Stimulated activated naive CD8-positive, alpha-beta T cell treated with anti-CD3 and anti-CD28 coated beads, Interleukin-15, Interleukin-2, amounts not matched to agents 100 ng/mL and 50 ng/mL, for 24 hours (primary cell): Measurements from ENCODE around the gene TBC1D10A.

ENCODE experiments used
- H3K27ac Mint-ChIP-seq: one replicate; pipeline ENCODE4 v1.8.0; 2021; ENCODE audit warnings: mild to moderate bottlenecking, mixed read lengths
- H3K27me3 Mint-ChIP-seq: one replicate; pipeline ENCODE4 v1.8.0; 2021; ENCODE audit warnings: mixed read lengths
- H3K36me3 Mint-ChIP-seq: one replicate; pipeline ENCODE4 v1.8.0; 2021; ENCODE audit warnings: low read depth, mixed read lengths
- H3K4me1 Mint-ChIP-seq: one replicate; pipeline ENCODE4 v1.8.0; 2021; ENCODE audit warnings: low read depth, mixed read lengths
- H3K4me3 Mint-ChIP-seq: one replicate; pipeline ENCODE4 v1.8.0; 2021; ENCODE audit warnings: mild to moderate bottlenecking, mixed read lengths
- H3K9me3 Mint-ChIP-seq: one replicate; pipeline ENCODE4 v1.8.0; 2021; ENCODE audit warnings: mixed read lengths

Gene TBC1D10A

GRCh38 chr22:30282616-30283046 lies 44.1 kb downstream of the TBC1D10A start:
- H3K27me3 Mint-ChIP-seq, result peaks cover 3% of the 10 kb centered on the region
- no peak overlapping the region for H3K4me3 Mint-ChIP-seq
- H3K4me1 Mint-ChIP-seq, result peaks cover 15% of the 10 kb centered on the region
- no peak overlapping the region for H3K27ac Mint-ChIP-seq
- H3K9me3 Mint-ChIP-seq, result no peaks in the 10 kb centered on the region
- H3K36me3 Mint-ChIP-seq, result no peaks in the 10 kb centered on the region

GRCh38 chr22:30280505-30280904 lies 46.2 kb downstream of the TBC1D10A start:
- H3K4me3 Mint-ChIP-seq, result no peak overlapping the region
- H3K27ac Mint-ChIP-seq, result no peak overlapping the region
- peaks cover 31% of the 10 kb centered on the region for H3K4me1 Mint-ChIP-seq
- no peaks in the 10 kb centered on the region for H3K9me3 Mint-ChIP-seq
- peaks cover 3% of the 10 kb centered on the region for H3K27me3 Mint-ChIP-seq
- H3K36me3 Mint-ChIP-seq, result no peaks in the 10 kb centered on the region

GRCh38 chr22:30279932-30280331 lies 46.8 kb downstream of the TBC1D10A start:
- H3K4me3 Mint-ChIP-seq, result no peak overlapping the region
- H3K4me1 Mint-ChIP-seq, result peaks cover 36% of the 10 kb centered on the region
- H3K9me3 Mint-ChIP-seq, result no peaks in the 10 kb centered on the region
- peaks cover 3% of the 10 kb centered on the region for H3K27me3 Mint-ChIP-seq
- H3K27ac Mint-ChIP-seq, result no peak overlapping the region
- no peaks in the 10 kb centered on the region for H3K36me3 Mint-ChIP-seq

- Mint-ChIP-seq H3K4me1 (peaks cover 42% of the 10 kb centered on the region), H3K9me3 (no peaks in the 10 kb centered on the region), H3K27ac (no peak overlapping the region), H3K36me3 (no peaks in the 10 kb centered on the region), H3K27me3 (peaks cover 3% of the 10 kb centered on the region), H3K4me3 (no peak overlapping the region)
Measured at GRCh38 chr22:30279046-30279788, 47.5 kb downstream of the TBC1D10A start.

- Mint-ChIP-seq H3K27ac (no peak overlapping the region), H3K27me3 (peaks cover 3% of the 10 kb centered on the region)
Measured at GRCh38 chr22:30277547-30278344, 49.0 kb downstream of the TBC1D10A start.

GRCh38 chr22:30276039-30276438 lies 50.7 kb downstream of the TBC1D10A start:
- H3K4me3 Mint-ChIP-seq, result no peak overlapping the region
- peaks cover 37% of the 10 kb centered on the region for H3K4me1 Mint-ChIP-seq
- no peaks in the 10 kb centered on the region for H3K9me3 Mint-ChIP-seq
- peak overlapping the region; percentile 53 for H3K27ac Mint-ChIP-seq
- peaks cover 3% of the 10 kb centered on the region for H3K27me3 Mint-ChIP-seq
- H3K36me3 Mint-ChIP-seq, result peaks cover 5% of the 10 kb centered on the region

More at GRCh38 chr22:30277547-30278344, 49.0 kb downstream of the TBC1D10A start:
- no peaks in the 10 kb centered on the region for H3K36me3 Mint-ChIP-seq
- peaks cover 37% of the 10 kb centered on the region for H3K4me1 Mint-ChIP-seq
- H3K4me3 Mint-ChIP-seq, result no peak overlapping the region
- H3K9me3 Mint-ChIP-seq, result no peaks in the 10 kb centered on the region

- H3K36me3 Mint-ChIP-seq, result peaks cover 7% of the 10 kb centered on the region
- no peaks in the 10 kb centered on the region for H3K9me3 Mint-ChIP-seq
- peak overlapping the region; percentile 53 for H3K27ac Mint-ChIP-seq
- peaks cover 3% of the 10 kb centered on the region for H3K27me3 Mint-ChIP-seq
- peaks cover 37% of the 10 kb centered on the region for H3K4me1 Mint-ChIP-seq
- H3K4me3 Mint-ChIP-seq, result no peak overlapping the region
Measured at GRCh38 chr22:30275625-30276024, 51.1 kb downstream of the TBC1D10A start.

- Mint-ChIP-seq H3K27me3 (peaks cover 3% of the 10 kb centered on the region), H3K36me3 (peaks cover 14% of the 10 kb centered on the region), H3K9me3 (no peaks in the 10 kb centered on the region), H3K27ac (no peak overlapping the region), H3K4me3 (no peak overlapping the region), H3K4me1 (peaks cover 37% of the 10 kb centered on the region)
Measured at GRCh38 chr22:30274437-30274812, 52.3 kb downstream of the TBC1D10A start.

GRCh38 chr22:30273711-30274436 lies 52.9 kb downstream of the TBC1D10A start:
- H3K36me3 Mint-ChIP-seq, result peaks cover 20% of the 10 kb centered on the region
- no peak overlapping the region for H3K27ac Mint-ChIP-seq
- H3K4me3 Mint-ChIP-seq, result no peak overlapping the region
- peaks cover 2% of the 10 kb centered on the region for H3K27me3 Mint-ChIP-seq
- H3K4me1 Mint-ChIP-seq, result peaks cover 35% of the 10 kb centered on the region
- H3K9me3 Mint-ChIP-seq, result no peaks in the 10 kb centered on the region

GRCh38 chr22:30272781-30273601 lies 53.8 kb downstream of the TBC1D10A start:
- Mint-ChIP-seq H3K4me3 (no peak overlapping the region), H3K4me1 (peaks cover 42% of the 10 kb centered on the region), H3K27ac (no peak overlapping the region), H3K36me3 (peaks cover 26% of the 10 kb centered on the region), H3K9me3 (no peaks in the 10 kb centered on the region), H3K27me3 (no peaks in the 10 kb centered on the region)

GRCh38 chr22:30270832-30271231 lies 55.9 kb downstream of the TBC1D10A start:
- no peaks in the 10 kb centered on the region for H3K27me3 Mint-ChIP-seq
- H3K4me3 Mint-ChIP-seq, result no peak overlapping the region
- H3K9me3 Mint-ChIP-seq, result no peaks in the 10 kb centered on the region
- no peak overlapping the region for H3K27ac Mint-ChIP-seq
- peaks cover 31% of the 10 kb centered on the region for H3K36me3 Mint-ChIP-seq
- peaks cover 36% of the 10 kb centered on the region for H3K4me1 Mint-ChIP-seq

- Mint-ChIP-seq H3K27ac (peak overlapping the region; percentile 98), H3K9me3 (no peaks in the 10 kb centered on the region), H3K4me3 (peak overlapping the region; percentile 89), H3K36me3 (peaks cover 41% of the 10 kb centered on the region), H3K27me3 (no peaks in the 10 kb centered on the region), H3K4me1 (peaks cover 40% of the 10 kb centered on the region)
Measured at GRCh38 chr22:30268331-30268730, 58.4 kb downstream of the TBC1D10A start.

- Mint-ChIP-seq H3K36me3 (peaks cover 46% of the 10 kb centered on the region), H3K27ac (peak overlapping the region; percentile 98), H3K9me3 (no peaks in the 10 kb centered on the region), H3K4me1 (peaks cover 46% of the 10 kb centered on the region), H3K4me3 (peak overlapping the region; percentile 89), H3K27me3 (no peaks in the 10 kb centered on the region)
Measured at GRCh38 chr22:30267382-30268302, 59.1 kb downstream of the TBC1D10A start.
